KMS-11 (cell line): Measurements from ENCODE around the gene PLPP1.

Experiments used
- H2AFZ ChIP-seq: fragments of 200-600 bp; sonication (generic); 2 replicates; pipeline ENCODE4 v1.6.1; 2016; ENCODE audit warnings: antibody characterized with exemption, mixed run types, low read depth
- H3K27ac ChIP-seq: fragments of 200-600 bp; sonication (generic); 2 replicates; pipeline ENCODE4 v1.6.1; 2016; ENCODE audit warnings: mild to moderate bottlenecking, mixed run types
- H3K27me3 ChIP-seq: fragments of 200-600 bp; sonication (generic); 2 replicates; pipeline ENCODE4 v1.6.1; 2017; ENCODE audit warnings: mild to moderate bottlenecking, low read depth, mixed run types, moderate library complexity; ENCODE audit not compliant: insufficient read depth
- H3K36me3 ChIP-seq: fragments of 200-600 bp; sonication (generic); 2 replicates; pipeline ENCODE4 v1.6.1; 2017; ENCODE audit warnings: mild to moderate bottlenecking, mixed run types; ENCODE audit not compliant: insufficient read depth
- H3K4me1 ChIP-seq: fragments of 200-600 bp; sonication (generic); 2 replicates; pipeline ENCODE4 v1.6.1; 2016; ENCODE audit warnings: mild to moderate bottlenecking, low read depth, mixed run types; ENCODE audit not compliant: poor library complexity, severe bottlenecking
- H3K4me2 ChIP-seq: fragments of 200-600 bp; sonication (generic); 2 replicates; pipeline ENCODE4 v1.7.0; 2016; ENCODE audit warnings: mild to moderate bottlenecking, mixed run types
- H3K4me3 ChIP-seq: fragments of 200-600 bp; sonication (generic); IDR thresholded peaks from 2 replicates; pipeline ENCODE4 v1.6.1; 2017; ENCODE audit warnings: low read depth, low read length, mixed read lengths; ENCODE audit not compliant: insufficient read depth
- H3K79me2 ChIP-seq: fragments of 200-600 bp; sonication (generic); 2 replicates; pipeline ENCODE4 v1.6.1; 2016; ENCODE audit warnings: low read depth, mixed run types; ENCODE audit not compliant: insufficient read depth
- H3K9ac ChIP-seq: fragments of 200-600 bp; sonication (generic); 2 replicates; pipeline ENCODE4 v1.6.1; 2016; ENCODE audit warnings: mild to moderate bottlenecking, mixed run types
- H4K20me1 ChIP-seq: fragments of 200-600 bp; sonication (generic); 2 replicates; pipeline ENCODE4 v1.6.1; 2016; ENCODE audit warnings: mild to moderate bottlenecking, mixed run types; ENCODE audit not compliant: insufficient read depth
- CTCF ChIP-seq: fragments of 200-600 bp; sonication (generic); conservative IDR thresholded peaks from 2 replicates; pipeline ENCODE4 v1.6.1; 2017; ENCODE audit warnings: low read depth, mild to moderate bottlenecking, antibody characterized with exemption, low read length, moderate library complexity, mixed read lengths

The PLPP1 gene

GRCh38 chr5:55521881-55522280, 12.9 kb downstream of the PLPP1 start:
- Histone ChIP-seq H3K9ac (no peak overlapping the region), H4K20me1 (no peaks in the 10 kb centered on the region; the same call in 1 of the 2 replicates), H3K4me3 (no peak overlapping the region), H3K4me2 (no peak overlapping the region), H3K27ac (no peak overlapping the region), H3K79me2 (no peaks in the 10 kb centered on the region), H3K36me3 (no peaks in the 10 kb centered on the region), H3K4me1 (no peaks in the 10 kb centered on the region), H2AFZ (no peak overlapping the region), H3K27me3 (no peaks in the 10 kb centered on the region)
- no peak for TF ChIP-seq CTCF

- H3K4me2 ChIP-seq: no peak overlapping the region
- H3K36me3 ChIP-seq: no peaks in the 10 kb centered on the region
- H2AFZ ChIP-seq: no peak overlapping the region
- TF ChIP-seq CTCF: no peak
- H3K27ac ChIP-seq: no peak overlapping the region
- no peaks in the 10 kb centered on the region for H3K79me2 ChIP-seq
- H3K4me3 ChIP-seq: no peak overlapping the region
- H3K27me3 ChIP-seq: no peaks in the 10 kb centered on the region
- H4K20me1 ChIP-seq: no peaks in the 10 kb centered on the region; the same call in 1 of the 2 replicates
- H3K4me1 ChIP-seq: no peaks in the 10 kb centered on the region
- no peak overlapping the region for H3K9ac ChIP-seq
Measured at GRCh38 chr5:55520117-55520839, 14.5 kb downstream of the PLPP1 start.

GRCh38 chr5:55518831-55519390, 15.9 kb downstream of the PLPP1 start:
- no peaks in the 10 kb centered on the region for H3K36me3 ChIP-seq
- H3K4me3 ChIP-seq: no peak overlapping the region
- H3K27ac ChIP-seq: no peak overlapping the region
- H3K4me1 ChIP-seq: no peaks in the 10 kb centered on the region
- H3K9ac ChIP-seq: no peak overlapping the region
- no peak for TF ChIP-seq CTCF
- no peaks in the 10 kb centered on the region for H3K79me2 ChIP-seq
- H4K20me1 ChIP-seq: no peaks in the 10 kb centered on the region
- no peak overlapping the region for H2AFZ ChIP-seq
- H3K4me2 ChIP-seq: no peak overlapping the region
- H3K27me3 ChIP-seq: no peaks in the 10 kb centered on the region

GRCh38 chr5:55517804-55518203, 17.0 kb downstream of the PLPP1 start:
- Histone ChIP-seq H3K36me3 (no peaks in the 10 kb centered on the region), H4K20me1 (no peaks in the 10 kb centered on the region), H3K4me1 (no peaks in the 10 kb centered on the region), H3K79me2 (no peaks in the 10 kb centered on the region), H2AFZ (no peak overlapping the region), H3K27me3 (no peaks in the 10 kb centered on the region), H3K27ac (no peak overlapping the region), H3K4me2 (no peak overlapping the region), H3K9ac (no peak overlapping the region), H3K4me3 (no peak overlapping the region)
- no peak for TF ChIP-seq CTCF
